IPS-20b (cell line): Measurements from ENCODE around the gene CPNE6.
A peak's percentile ranks its signal among the peaks of the same experiment; 100 is the strongest.

Source experiments
- H3K27ac ChIP-seq: one replicate; pipeline ENCODE4 v1.5.1; 2013; ENCODE audit warnings: low read length
- H3K27me3 ChIP-seq: 2 replicates; pipeline ENCODE4 v1.6.1; 2013; ENCODE audit warnings: mild to moderate bottlenecking, low read length, inconsistent platforms; ENCODE audit not compliant: insufficient read depth
- H3K36me3 ChIP-seq: 2 replicates; pipeline ENCODE4 v1.6.1; 2013; ENCODE audit warnings: low read depth, mild to moderate bottlenecking, inconsistent platforms, low read length, moderate library complexity; ENCODE audit not compliant: insufficient read depth
- H3K4me1 ChIP-seq: 2 replicates; pipeline ENCODE4 v1.6.1; 2013; ENCODE audit warnings: mild to moderate bottlenecking, control low read depth, inconsistent platforms, low read length, moderate library complexity; ENCODE audit not compliant: insufficient read depth
- H3K4me3 ChIP-seq: 2 replicates; pipeline ENCODE4 v1.5.1; 2013; ENCODE audit warnings: mild to moderate bottlenecking, low read length, inconsistent platforms
- H3K9ac ChIP-seq: 2 replicates; pipeline ENCODE4 v1.6.1; 2013; ENCODE audit warnings: low read depth, mild to moderate bottlenecking, inconsistent platforms, low read length, moderate library complexity
- H3K9me3 ChIP-seq: 2 replicates; pipeline ENCODE4 v1.6.1; 2013; ENCODE audit warnings: mild to moderate bottlenecking, low read depth, low read length, inconsistent platforms; ENCODE audit not compliant: insufficient read depth

CPNE6 gene

DNA sequence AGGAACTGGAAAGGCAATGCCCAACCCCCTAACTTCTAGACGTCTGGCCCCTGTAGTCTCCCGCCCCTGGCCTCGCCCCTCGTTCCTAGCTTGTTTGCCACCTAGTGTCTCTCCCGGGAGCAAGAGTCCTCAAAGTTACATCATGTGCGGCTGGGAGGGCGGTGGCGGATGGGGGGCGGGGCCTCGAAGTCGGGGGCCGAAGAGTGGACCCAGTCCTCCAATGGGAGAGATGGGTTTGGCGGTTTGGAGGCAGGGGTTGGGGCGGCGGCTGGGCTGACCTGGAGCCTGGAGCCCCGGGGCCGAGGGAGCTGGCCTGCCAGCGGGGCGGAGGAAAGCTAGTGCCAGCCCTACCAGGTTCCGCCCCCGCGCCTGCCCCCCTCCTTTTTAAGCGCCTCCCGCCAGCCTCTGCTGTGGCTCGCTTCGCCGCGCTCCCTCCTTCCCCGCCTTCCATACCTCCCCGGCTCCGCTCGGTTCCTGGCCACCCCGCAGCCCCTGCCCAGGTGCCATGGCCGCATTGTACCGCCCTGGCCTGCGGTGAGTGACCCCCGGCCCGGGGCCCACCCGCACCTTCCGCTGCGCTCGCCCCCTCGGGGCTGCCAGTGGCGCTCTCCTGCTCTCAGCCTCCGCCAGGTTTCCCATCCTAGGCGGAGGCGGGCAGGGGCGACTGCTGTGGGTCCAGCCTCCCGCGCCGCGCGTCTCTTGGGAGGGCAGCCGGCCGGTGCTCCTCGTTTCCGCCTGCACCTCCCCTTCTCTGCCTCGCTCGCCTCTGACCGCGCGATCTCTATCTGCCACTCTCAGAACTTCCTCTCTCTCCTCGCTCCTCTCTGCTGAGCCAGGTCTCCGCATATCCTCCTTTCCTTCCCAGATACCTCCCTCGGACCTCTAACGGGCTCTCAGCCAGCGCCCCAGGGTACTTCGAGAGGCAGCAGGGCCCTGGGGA, 22.8 kb downstream of the CPNE6 start, which contains the start of gene PCK2:
Gene PCK2 (plus strand): TSS at position 411 of the 940 bp plus-strand sequence. CDS start 95 bp downstream, at position 506.
- H3K4me1 ChIP-seq: peaks cover 8% of the 10 kb centered on the region; the same call in 1 of the 2 replicates
- peak within 1 kb of the TSS; percentile 93 for H3K27ac ChIP-seq
- H3K4me3 ChIP-seq: peak within 1 kb of the TSS; percentile 90

DNA sequence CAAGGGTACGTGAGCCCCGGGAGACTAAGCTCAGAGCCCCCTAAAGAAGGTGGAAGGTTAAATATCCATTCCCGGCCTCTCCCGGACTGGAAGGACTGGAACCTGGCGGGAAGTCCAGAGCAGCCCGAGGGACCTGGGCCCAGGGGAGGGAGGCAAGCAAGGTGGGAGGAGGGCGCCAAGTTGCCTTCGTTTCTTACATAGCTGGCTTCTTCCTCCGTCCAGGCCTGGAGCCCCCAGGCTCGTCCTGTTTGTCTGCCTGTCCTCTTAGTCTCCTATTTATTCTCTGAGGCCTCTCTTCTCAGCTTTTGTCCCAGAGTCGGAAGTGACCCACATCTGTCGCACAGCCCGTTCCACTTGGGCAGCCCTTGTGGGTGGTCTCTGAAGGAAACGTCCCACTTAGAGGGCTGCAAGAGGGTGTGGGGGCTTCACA, 23.5 kb downstream of the CPNE6 start:
- Histone ChIP-seq H3K4me3 (peak overlapping the region; percentile 90), H3K27me3 (peaks cover 8% of the 10 kb centered on the region), H3K9me3 (no peaks in the 10 kb centered on the region), H3K27ac (peak overlapping the region; percentile 22), H3K9ac (peak overlapping the region; percentile 94), H3K36me3 (peaks cover 29% of the 10 kb centered on the region), H3K4me1 (peaks cover 8% of the 10 kb centered on the region; the same call in 1 of the 2 replicates)

More for the DNA sequence above, 22.8 kb downstream of the CPNE6 start, which contains the start of gene PCK2:
- H3K27me3 ChIP-seq: peaks cover 8% of the 10 kb centered on the region
- H3K9ac ChIP-seq: peak within 1 kb of the TSS; percentile 94
- H3K9me3 ChIP-seq: no peaks in the 10 kb centered on the region
- H3K36me3 ChIP-seq: peaks cover 22% of the 10 kb centered on the region

DNA sequence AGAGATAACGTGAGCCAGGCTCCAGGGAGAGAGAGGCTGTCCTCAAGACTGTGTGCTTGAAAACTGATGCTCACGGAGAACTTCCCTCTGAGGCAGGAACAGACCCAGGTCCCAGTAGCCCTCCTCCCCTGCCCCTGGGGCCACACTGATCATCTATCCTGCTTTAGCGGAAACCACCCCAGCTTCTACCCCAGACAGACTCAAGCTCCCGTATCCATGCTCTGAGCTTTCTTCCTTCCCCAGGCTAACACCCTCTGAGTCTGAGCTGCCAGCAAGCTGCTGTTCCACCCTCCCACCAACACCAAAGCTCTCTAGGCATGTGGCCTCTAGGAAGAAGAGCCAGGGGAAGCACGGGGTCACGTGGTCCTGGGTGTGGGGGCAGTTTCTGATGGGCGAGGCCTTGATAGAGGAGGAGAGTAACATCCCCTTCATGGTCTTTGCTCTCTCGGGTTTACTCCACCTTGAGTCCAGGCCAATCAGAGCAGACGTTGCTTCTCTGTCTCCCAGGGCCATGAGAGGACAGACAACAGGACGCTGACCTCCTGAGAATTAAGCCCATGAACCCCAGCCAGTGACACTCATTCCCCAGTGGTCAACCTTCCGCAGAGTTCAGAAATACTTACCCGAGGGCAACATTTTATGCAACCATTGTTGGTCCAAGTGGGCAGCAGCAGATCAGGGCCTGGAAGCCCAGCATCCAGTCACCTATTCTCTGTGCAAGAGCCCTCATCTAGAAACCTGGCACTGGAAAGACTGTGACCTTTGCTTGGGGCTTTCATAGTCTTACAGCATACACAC, 24.1 kb downstream of the CPNE6 start:
- Histone ChIP-seq H3K36me3 (peaks cover 35% of the 10 kb centered on the region), H3K4me1 (peaks cover 8% of the 10 kb centered on the region; the same call in 1 of the 2 replicates), H3K9me3 (no peaks in the 10 kb centered on the region), H3K4me3 (peak overlapping the region; percentile 90), H3K27ac (peak overlapping the region; percentile 22), H3K27me3 (peaks cover 8% of the 10 kb centered on the region), H3K9ac (peak overlapping the region; percentile 94)

DNA sequence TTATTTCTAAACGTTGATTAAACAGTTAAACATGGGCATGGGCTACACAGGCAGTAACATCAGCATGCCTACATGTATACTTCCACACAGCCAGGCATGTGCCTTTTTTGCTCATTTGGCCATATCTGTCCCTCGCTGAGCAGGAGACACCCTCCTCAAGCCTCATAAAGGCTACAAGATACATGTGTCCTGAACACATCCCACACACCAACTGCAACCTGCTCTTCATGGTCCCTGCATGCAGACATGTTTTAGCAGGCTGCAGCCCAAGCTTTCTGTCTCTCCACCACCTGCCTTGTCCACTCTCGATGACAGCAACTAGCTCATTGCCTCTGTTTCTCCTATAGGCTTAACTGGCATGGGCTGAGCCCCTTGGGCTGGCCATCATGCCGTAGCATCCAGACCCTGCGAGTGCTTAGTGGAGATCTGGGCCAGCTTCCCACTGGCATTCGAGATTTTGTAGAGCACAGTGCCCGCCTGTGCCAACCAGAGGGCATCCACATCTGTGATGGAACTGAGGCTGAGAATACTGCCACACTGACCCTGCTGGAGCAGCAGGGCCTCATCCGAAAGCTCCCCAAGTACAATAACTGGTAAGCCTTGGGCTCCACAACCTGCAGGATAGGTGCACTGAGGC, 25.3 kb downstream of the CPNE6 start:
- no peak overlapping the region for H3K4me3 ChIP-seq
- H3K36me3 ChIP-seq: peaks cover 45% of the 10 kb centered on the region
- no peak overlapping the region for H3K9ac ChIP-seq
- no peak overlapping the region for H3K27ac ChIP-seq
- H3K4me1 ChIP-seq: peaks cover 8% of the 10 kb centered on the region; the same call in 1 of the 2 replicates
- no peaks in the 10 kb centered on the region for H3K9me3 ChIP-seq
- peaks cover 8% of the 10 kb centered on the region for H3K27me3 ChIP-seq

DNA sequence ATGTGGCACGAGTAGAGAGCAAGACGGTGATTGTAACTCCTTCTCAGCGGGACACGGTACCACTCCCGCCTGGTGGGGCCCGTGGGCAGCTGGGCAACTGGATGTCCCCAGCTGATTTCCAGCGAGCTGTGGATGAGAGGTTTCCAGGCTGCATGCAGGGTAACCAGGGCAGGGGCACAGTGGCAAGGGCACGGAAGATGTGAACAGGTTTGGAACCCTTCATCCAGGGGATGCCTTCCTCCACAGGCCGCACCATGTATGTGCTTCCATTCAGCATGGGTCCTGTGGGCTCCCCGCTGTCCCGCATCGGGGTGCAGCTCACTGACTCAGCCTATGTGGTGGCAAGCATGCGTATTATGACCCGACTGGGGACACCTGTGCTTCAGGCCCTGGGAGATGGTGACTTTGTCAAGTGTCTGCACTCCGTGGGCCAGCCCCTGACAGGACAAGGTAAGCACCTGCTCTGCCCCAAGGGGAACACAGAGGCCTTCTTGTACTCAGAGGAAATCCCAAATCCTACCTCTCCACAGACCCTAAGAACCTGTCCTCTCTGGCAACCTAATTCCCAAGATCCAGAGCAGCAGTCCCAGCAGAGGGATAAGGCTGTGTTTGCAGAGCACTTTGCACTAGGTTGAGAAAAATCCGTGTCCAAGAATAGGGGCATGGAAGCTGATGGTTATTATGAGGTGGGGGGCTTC, 27.0 kb downstream of the CPNE6 start:
- Histone ChIP-seq H3K36me3 (peaks cover 58% of the 10 kb centered on the region), H3K4me3 (no peak overlapping the region)

DNA sequence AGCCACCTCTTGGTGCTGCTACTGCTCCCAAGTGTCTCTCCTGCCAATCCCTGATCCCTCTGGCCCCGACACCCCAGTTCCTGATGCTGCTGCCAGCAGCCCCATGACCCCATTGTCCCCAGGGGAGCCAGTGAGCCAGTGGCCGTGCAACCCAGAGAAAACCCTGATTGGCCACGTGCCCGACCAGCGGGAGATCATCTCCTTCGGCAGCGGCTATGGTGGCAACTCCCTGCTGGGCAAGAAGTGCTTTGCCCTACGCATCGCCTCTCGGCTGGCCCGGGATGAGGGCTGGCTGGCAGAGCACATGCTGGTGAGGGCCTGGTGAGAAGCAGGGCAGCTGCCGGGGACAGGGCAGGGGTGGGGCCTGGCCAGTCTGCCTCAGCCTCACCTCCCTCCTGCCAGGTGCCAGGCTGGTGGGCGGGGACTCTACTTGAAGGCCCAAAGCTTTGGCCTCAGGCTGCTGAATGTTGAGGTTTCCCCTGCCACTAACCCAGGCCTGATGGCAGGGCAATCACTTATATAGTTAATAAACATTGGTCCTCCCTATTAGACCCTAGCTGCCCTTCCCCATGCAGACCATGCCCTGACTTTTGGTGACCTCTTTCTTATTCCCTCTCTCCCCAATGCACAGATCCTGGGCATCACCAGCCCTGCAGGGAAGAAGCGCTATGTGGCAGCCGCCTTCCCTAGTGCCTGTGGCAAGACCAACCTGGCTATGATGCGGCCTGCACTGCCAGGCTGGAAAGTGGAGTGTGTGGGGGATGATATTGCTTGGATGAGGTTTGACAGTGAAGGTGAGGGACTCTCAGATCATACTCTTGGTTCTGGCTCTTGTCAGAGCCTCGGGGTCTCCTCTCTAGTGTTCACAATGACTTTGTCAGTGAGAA, 27.8 kb downstream of the CPNE6 start:
- Histone ChIP-seq H3K9ac (no peak overlapping the region), H3K9me3 (peaks cover 4% of the 10 kb centered on the region; the same call in 1 of the 2 replicates), H3K4me1 (peaks cover 4% of the 10 kb centered on the region; the same call in 1 of the 2 replicates), H3K4me3 (no peak overlapping the region), H3K27ac (no peak overlapping the region), H3K36me3 (peaks cover 66% of the 10 kb centered on the region), H3K27me3 (no peaks in the 10 kb centered on the region)

More for the DNA sequence above, 27.0 kb downstream of the CPNE6 start:
- H3K27me3 ChIP-seq: no peaks in the 10 kb centered on the region
- H3K9ac ChIP-seq: no peak overlapping the region
- no peaks in the 10 kb centered on the region for H3K9me3 ChIP-seq
- peaks cover 8% of the 10 kb centered on the region; the same call in 1 of the 2 replicates for H3K4me1 ChIP-seq
- no peak overlapping the region for H3K27ac ChIP-seq

DNA sequence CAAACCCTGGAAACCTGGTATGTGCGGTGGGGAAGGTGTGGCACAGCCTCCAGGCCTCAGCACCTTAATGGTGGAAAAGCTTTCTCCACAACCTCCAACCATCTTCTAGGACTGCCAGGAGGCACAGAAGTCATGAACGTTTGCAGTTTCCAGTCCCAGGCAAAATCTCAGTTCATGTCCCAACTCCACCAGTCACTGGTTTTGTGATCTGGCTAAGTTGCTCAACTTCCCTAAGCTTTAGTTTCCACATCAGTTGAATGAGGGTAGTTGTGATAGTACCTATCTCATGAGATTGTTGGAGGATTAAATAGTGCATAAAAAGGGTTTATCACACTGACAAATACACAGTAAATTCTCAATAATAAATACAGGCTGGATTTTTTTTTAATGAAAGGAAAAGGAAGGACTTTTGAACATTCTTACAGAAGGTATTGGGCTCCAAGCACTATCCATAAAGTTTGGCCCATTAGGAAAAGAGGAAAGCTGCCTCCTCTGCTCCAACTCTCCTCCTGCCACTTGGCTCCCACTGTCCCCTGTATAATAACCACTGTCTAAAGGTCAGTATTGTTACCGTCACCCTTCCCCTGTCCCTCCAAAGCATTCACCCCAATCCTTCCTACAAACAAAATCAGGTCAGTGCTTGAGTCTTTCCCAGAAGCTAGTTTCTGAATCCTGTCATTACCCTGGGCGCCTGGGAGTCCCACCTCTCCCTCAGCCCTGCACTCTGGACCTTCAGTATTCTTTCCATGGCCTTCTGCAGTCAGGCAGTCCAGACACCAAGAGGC, 29.0 kb downstream of the CPNE6 start:
- Histone ChIP-seq H3K4me1 (peaks cover 4% of the 10 kb centered on the region; the same call in 1 of the 2 replicates), H3K27me3 (no peaks in the 10 kb centered on the region), H3K9ac (no peak overlapping the region), H3K27ac (no peak overlapping the region), H3K4me3 (no peak overlapping the region), H3K36me3 (peaks cover 67% of the 10 kb centered on the region), H3K9me3 (peaks cover 4% of the 10 kb centered on the region; the same call in 1 of the 2 replicates)

DNA sequence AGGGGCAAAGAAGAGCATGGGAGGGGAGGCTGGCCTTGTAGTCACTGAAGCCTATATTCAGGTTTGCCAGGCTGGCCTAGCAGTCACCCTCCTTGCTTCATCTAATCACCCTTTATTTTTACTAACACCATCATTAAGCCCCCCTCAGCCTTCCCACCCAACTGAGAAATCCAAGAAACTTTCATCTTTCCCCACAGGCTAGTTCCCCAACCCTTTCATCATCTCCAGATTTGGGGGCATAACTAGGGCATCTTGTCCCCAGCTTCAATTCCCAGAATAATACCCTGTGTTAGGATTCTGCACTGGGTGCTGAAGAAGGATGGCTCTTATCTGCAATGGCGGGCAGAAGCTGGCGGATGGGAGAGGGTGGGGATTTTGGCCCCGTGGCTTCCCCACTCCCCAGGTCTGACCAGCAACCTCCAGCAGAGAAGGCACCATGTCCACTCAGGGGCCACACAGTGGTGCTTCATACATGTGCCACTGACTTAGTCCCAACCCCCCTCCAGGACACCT, 29.7 kb downstream of the CPNE6 start:
- Histone ChIP-seq H3K27ac (no peak overlapping the region), H3K4me3 (no peak overlapping the region), H3K4me1 (no peaks in the 10 kb centered on the region), H3K27me3 (no peaks in the 10 kb centered on the region), H3K36me3 (peaks cover 67% of the 10 kb centered on the region), H3K9me3 (peaks cover 4% of the 10 kb centered on the region; the same call in 1 of the 2 replicates), H3K9ac (no peak overlapping the region)

DNA sequence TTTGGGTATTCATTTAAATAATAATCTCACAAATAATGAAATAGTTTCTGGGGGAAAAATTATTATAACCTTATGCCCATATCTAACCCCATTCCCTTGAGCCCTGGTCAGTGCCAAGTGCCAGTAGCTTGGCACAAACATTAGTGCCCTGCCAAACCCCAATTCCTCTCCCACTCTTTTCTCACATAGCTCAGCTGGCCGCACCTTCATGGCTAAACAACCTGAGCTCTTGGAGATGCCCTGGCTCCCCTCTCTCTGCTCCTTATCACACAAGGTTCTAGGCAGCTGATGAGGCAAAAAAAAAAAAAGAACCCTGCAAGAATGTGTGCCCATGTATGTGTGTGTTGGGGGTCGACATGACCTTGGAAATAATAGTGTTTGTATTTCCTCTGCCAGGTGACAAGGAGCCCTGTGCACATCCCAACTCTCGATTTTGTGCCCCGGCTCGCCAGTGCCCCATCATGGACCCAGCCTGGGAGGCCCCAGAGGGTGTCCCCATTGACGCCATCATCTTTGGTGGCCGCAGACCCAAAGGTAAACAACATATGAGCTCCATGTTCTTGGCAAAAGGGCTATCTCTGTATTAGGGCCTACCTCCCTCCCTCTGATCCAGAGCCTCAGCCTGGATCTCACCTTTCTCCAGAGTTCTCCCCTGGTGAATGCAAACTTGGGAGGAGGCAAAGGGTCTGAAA, 31.1 kb downstream of the CPNE6 start:
- Histone ChIP-seq H3K27me3 (no peaks in the 10 kb centered on the region), H3K4me1 (no peaks in the 10 kb centered on the region), H3K4me3 (no peak overlapping the region), H3K27ac (no peak overlapping the region), H3K9me3 (peaks cover 4% of the 10 kb centered on the region; the same call in 1 of the 2 replicates), H3K36me3 (peaks cover 59% of the 10 kb centered on the region), H3K9ac (no peak overlapping the region)
